ENCODE measurements around the gene CTNNBIP1. TPM values are rescaled to one million over a fixed set of nuclear protein-coding genes. Genes with fewer than 3 reads are reported as not detected.

The CTNNBIP1 gene
- polyA plus RNA-seq, 1 of the 3 experiments (the other 2 are of a cell fraction) = 57.6 TPM

DNA sequence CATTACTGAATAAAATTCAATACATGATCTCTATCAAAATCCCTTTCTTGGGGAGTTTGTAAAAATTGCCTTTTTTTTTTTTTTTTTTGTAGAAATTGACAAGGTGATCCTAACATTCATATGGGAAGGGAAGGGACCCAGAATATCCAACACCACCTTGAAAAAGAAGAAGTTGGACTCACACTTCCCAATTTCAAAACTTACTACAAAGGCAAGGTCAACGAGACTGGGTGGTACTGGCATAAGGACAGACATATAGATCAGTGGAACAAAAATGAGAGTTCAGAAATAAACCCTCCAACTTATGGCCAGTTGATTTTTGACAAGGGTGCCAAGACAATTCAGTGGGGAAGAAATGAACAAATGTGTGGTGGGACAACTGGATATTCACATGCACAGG, 54.9 kb downstream of the CTNNBIP1 start:
- no peak for DNase-seq
- Histone ChIP-seq H4K20me1 (ENCODE audit: insufficient read depth) (no peaks in the 10 kb centered on the region), H3K9me3 (no peaks in the 10 kb centered on the region), H2AFZ (ENCODE audit: low read depth) (no peak overlapping the region), H3K4me1 (ENCODE audit: control insufficient read depth in 1 of 2, insufficient read depth in 2 of 2, low read depth in 1 of 2, low read length in 1 of 2) (peaks cover 0 to 11% of the 10 kb centered on the region in 2 experiments; a peak in 1 of 4 replicates), H3K9ac (no peak overlapping the region), H3K27me3 (ENCODE audit: insufficient read depth) (no peaks in the 10 kb centered on the region), H3K36me3 (replicated peaks in 1 of 2; ENCODE audit: control insufficient read depth in 1 of 2, insufficient read depth in 2 of 2, low read length in 1 of 2) (peaks cover 0 to 18% of the 10 kb centered on the region in 2 experiments), H3K4me3 (ENCODE audit: low read depth in 2 of 2, low read length in 1 of 2) (no peak overlapping the region), H3K79me2 (ENCODE audit: insufficient read depth) (no peaks in the 10 kb centered on the region), H3K9me2 (no peaks in the 10 kb centered on the region), H3F3A (replicated peaks; ENCODE audit: insufficient read depth) (no peaks in the 10 kb centered on the region), H3K27ac (ENCODE audit: low read depth in 2 of 2, low read length in 1 of 2) (no peak overlapping the region), H3K4me2 (no peak overlapping the region)
- WGBS (ENCODE audit: low lambda C conversion rate) = 97% methylated on average over 1 of the region's 1 CpG
- POLR2A ChIA-PET = no interaction called here
- TF ChIP-seq TCF12 (IDR thresholded peaks at IDR 0.05) (no peak), TAF1 (IDR thresholded peaks at IDR 0.05; ENCODE audit: borderline replicate concordance, low read depth, low read length) (no peak), FOSL2 (IDR thresholded peaks at IDR 0.05; ENCODE audit: borderline replicate concordance, low read depth) (no peak), EP300 (IDR thresholded peaks at IDR 0.05; ENCODE audit: borderline replicate concordance in 1 of 2, low read depth in 1 of 2, low read length in 1 of 2) (no peak), MXI1 (IDR thresholded peaks at IDR 0.05; ENCODE audit: low read depth, low read length) (no peak), NRF1 (IDR thresholded peaks at IDR 0.05; ENCODE audit: low read depth, low read length) (no peak)
- CTCF ChIA-PET = interaction anchor here (0.9 kb wide), 1 partner anchor 13 kb away, joined by 4 read pairs; no protein-coding TSS in a partner anchor

DNA sequence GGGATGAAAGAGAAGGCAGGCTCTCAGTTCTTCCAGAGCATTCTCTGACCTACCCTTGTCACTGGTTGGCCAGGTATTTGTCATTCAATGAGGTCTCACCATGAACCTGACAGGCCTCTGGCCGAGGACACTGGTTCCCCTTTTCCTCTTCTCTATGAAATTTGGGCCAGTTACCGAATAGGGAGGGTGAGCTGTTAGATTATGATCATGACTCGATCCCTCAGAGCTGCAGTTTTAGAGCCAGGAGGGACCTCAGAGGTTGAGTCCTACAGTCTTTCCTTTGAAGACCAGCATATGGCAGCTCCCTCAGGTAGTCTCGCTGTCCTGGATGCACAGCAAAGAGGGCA, 56.8 kb downstream of the CTNNBIP1 start:
- WGBS (ENCODE audit: low lambda C conversion rate) = 92% methylated on average over 4 of the region's 4 CpGs
- CTCF ChIA-PET = interaction anchor here (1.2 to 2.3 kb wide), 4 partner anchors 21 to 226 kb away, joined by 3 to 12 read pairs (median 4); no protein-coding TSS in a partner anchor
- peaks cover 2 to 18% of the 10 kb centered on the region in 2 experiments for H3K36me3 ChIP-seq (replicated peaks in 1 of 2; ENCODE audit: control insufficient read depth in 1 of 2, insufficient read depth in 2 of 2, low read length in 1 of 2)
- H3K27me3 ChIP-seq (ENCODE audit: insufficient read depth) = no peaks in the 10 kb centered on the region
- H3K4me1 ChIP-seq (ENCODE audit: control insufficient read depth in 1 of 2, insufficient read depth in 2 of 2, low read depth in 1 of 2, low read length in 1 of 2) = peaks cover 0 to 11% of the 10 kb centered on the region in 2 experiments; a peak in 1 of 4 replicates
- H3K79me2 ChIP-seq (ENCODE audit: insufficient read depth) = no peaks in the 10 kb centered on the region
- DNase-seq = no peak
- no peaks in the 10 kb centered on the region for H3K9me3 ChIP-seq
- H3K4me2 ChIP-seq = no peak overlapping the region
- POLR2A ChIA-PET = no interaction called here
- H4K20me1 ChIP-seq (ENCODE audit: insufficient read depth) = no peaks in the 10 kb centered on the region
- no peaks in the 10 kb centered on the region for H3F3A ChIP-seq (replicated peaks; ENCODE audit: insufficient read depth)
- H3K27ac ChIP-seq (ENCODE audit: low read depth in 2 of 2, low read length in 1 of 2) = no peak overlapping the region
- no peak overlapping the region for H3K9ac ChIP-seq
- no peak for TF ChIP-seq RFX5 (IDR thresholded peaks at IDR 0.05; ENCODE audit: low read length)
- TF ChIP-seq USF1 (IDR thresholded peaks at IDR 0.05; ENCODE audit: borderline replicate concordance, low read depth) = no peak
- TF ChIP-seq JUND (IDR thresholded peaks at IDR 0.05) = no peak
- TF ChIP-seq YY1 (IDR thresholded peaks at IDR 0.05; ENCODE audit: low read depth) = no peak
- TF ChIP-seq, protein P1, sequence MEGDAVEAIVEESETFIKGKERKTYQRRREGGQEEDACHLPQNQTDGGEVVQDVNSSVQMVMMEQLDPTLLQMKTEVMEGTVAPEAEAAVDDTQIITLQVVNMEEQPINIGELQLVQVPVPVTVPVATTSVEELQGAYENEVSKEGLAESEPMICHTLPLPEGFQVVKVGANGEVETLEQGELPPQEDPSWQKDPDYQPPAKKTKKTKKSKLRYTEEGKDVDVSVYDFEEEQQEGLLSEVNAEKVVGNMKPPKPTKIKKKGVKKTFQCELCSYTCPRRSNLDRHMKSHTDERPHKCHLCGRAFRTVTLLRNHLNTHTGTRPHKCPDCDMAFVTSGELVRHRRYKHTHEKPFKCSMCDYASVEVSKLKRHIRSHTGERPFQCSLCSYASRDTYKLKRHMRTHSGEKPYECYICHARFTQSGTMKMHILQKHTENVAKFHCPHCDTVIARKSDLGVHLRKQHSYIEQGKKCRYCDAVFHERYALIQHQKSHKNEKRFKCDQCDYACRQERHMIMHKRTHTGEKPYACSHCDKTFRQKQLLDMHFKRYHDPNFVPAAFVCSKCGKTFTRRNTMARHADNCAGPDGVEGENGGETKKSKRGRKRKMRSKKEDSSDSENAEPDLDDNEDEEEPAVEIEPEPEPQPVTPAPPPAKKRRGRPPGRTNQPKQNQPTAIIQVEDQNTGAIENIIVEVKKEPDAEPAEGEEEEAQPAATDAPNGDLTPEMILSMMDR (IDR thresholded peaks at IDR 0.05) = no peak
- no peak for TF ChIP-seq RXRA (IDR thresholded peaks at IDR 0.05; ENCODE audit: borderline replicate concordance, low read depth)
- no peak for TF ChIP-seq FOSL2 (IDR thresholded peaks at IDR 0.05; ENCODE audit: borderline replicate concordance, low read depth)
- no peak for TF ChIP-seq RAD21 (IDR thresholded peaks at IDR 0.05; ENCODE audit: low read length)
- no peak overlapping the region for H2AFZ ChIP-seq (ENCODE audit: low read depth)
- H3K4me3 ChIP-seq (ENCODE audit: low read depth in 2 of 2, low read length in 1 of 2) = no peak overlapping the region
- H3K9me2 ChIP-seq = no peaks in the 10 kb centered on the region

Measured in SK-N-SH (cell line).